HEK293 (cell line): ENCODE results near the gene PITHD1.
A peak's percentile ranks its signal among the peaks of the same experiment; 100 is the strongest.

Source experiments
- BCL11B ChIP-seq: fragments of 450-650 bp; formaldehyde crosslinking; IDR thresholded peaks from 2 replicates; pipeline ENCODE4 v1.5.1; 2016; ENCODE audit warnings: low read depth, missing biosample characterization, missing genetic modification characterization
- EGR2 ChIP-seq: fragments of 450-650 bp; formaldehyde crosslinking; IDR thresholded peaks from 2 replicates; pipeline ENCODE4 v1.5.1; 2016; ENCODE audit warnings: low read depth, missing biosample characterization, missing genetic modification characterization
- HOXA7 ChIP-seq: sonication (generic); formaldehyde crosslinking; IDR thresholded peaks from 2 replicates; pipeline ENCODE4 v1.8.1; 2022; ENCODE audit warnings: missing genetic modification reagents, borderline replicate concordance
- IKZF3 ChIP-seq: fragments of 450-650 bp; IDR thresholded peaks from 2 replicates; pipeline ENCODE4 v1.5.0; 2018; ENCODE audit warnings: missing biosample characterization, mild to moderate bottlenecking, missing genetic modification characterization, moderate library complexity
- OSR2 ChIP-seq: fragments of 450-650 bp; formaldehyde crosslinking; IDR thresholded peaks from 2 replicates; pipeline ENCODE4 v1.5.1; 2016; ENCODE audit warnings: missing biosample characterization, missing genetic modification characterization
- TCF7L2 ChIP-seq: IDR thresholded peaks from 2 replicates; pipeline ENCODE4 v1.6.1; 2011; ENCODE audit warnings: low read depth, mild to moderate bottlenecking, inconsistent platforms, low read length, moderate library complexity, borderline replicate concordance
- ZFP3 ChIP-seq: fragments of 450-650 bp; formaldehyde crosslinking; IDR thresholded peaks from 2 replicates; pipeline ENCODE4 v1.5.1; 2016; ENCODE audit warnings: low read depth, missing biosample characterization, missing genetic modification characterization
- ZNF10 ChIP-seq: fragments of 450-650 bp; formaldehyde crosslinking; IDR thresholded peaks from 2 replicates; pipeline ENCODE4 v1.5.1; 2017; ENCODE audit warnings: missing biosample characterization, missing genetic modification characterization
- ZNF184 ChIP-seq: fragments of 450-650 bp; IDR thresholded peaks from 2 replicates; pipeline ENCODE4 v1.5.1; 2018; ENCODE audit warnings: missing biosample characterization, mild to moderate bottlenecking, missing genetic modification characterization
- ZNF2 ChIP-seq: fragments of 450-650 bp; formaldehyde crosslinking; IDR thresholded peaks from 2 replicates; pipeline ENCODE4 v1.5.1; 2016; ENCODE audit warnings: missing biosample characterization, missing genetic modification characterization
- ZNF211 ChIP-seq: fragments of 450-650 bp; formaldehyde crosslinking; IDR thresholded peaks from 2 replicates; pipeline ENCODE4 v1.5.1; 2016; ENCODE audit warnings: low read depth, missing biosample characterization, missing genetic modification characterization
- ZNF292 ChIP-seq: fragments of 450-650 bp; formaldehyde crosslinking; IDR thresholded peaks from 2 replicates; pipeline ENCODE4 v1.5.1; 2016; ENCODE audit warnings: low read depth, missing biosample characterization, missing genetic modification characterization, borderline replicate concordance
- ZNF302 ChIP-seq: fragments of 450-650 bp; formaldehyde crosslinking; IDR thresholded peaks from 2 replicates; pipeline ENCODE4 v1.5.1; 2016; ENCODE audit warnings: missing biosample characterization, missing genetic modification characterization, low read depth
- ZNF416 ChIP-seq: fragments of 450-650 bp; formaldehyde crosslinking; IDR thresholded peaks from 2 replicates; pipeline ENCODE4 v1.5.1; 2016; ENCODE audit warnings: missing biosample characterization, missing genetic modification characterization
- ZNF624 ChIP-seq: fragments of 450-650 bp; formaldehyde crosslinking; IDR thresholded peaks from 2 replicates; pipeline ENCODE4 v1.5.1; 2017; ENCODE audit warnings: missing biosample characterization, missing genetic modification characterization
- ZNF654 ChIP-seq: fragments of 450-650 bp; formaldehyde crosslinking; IDR thresholded peaks from 2 replicates; pipeline ENCODE4 v1.5.1; 2016; ENCODE audit warnings: low read depth, missing biosample characterization, missing genetic modification characterization
- ZNF660 ChIP-seq: fragments of 450-650 bp; IDR thresholded peaks from 2 replicates; pipeline ENCODE4 v1.5.1; 2018; ENCODE audit warnings: missing biosample characterization, mild to moderate bottlenecking, missing genetic modification characterization
- ZNF670 ChIP-seq: fragments of 450-650 bp; formaldehyde crosslinking; IDR thresholded peaks from 2 replicates; pipeline ENCODE4 v1.5.1; 2016; ENCODE audit warnings: missing biosample characterization, missing genetic modification characterization, low read depth
- ZNF701 ChIP-seq: fragments of 450-650 bp; formaldehyde crosslinking; IDR thresholded peaks from 2 replicates; pipeline ENCODE4 v1.5.1; 2016; ENCODE audit warnings: missing biosample characterization, missing genetic modification characterization
- ZNF768 ChIP-seq: fragments of 450-650 bp; formaldehyde crosslinking; IDR thresholded peaks from 2 replicates; pipeline ENCODE4 v1.5.1; 2018; ENCODE audit warnings: missing biosample characterization, mild to moderate bottlenecking, missing genetic modification characterization
- ZXDB ChIP-seq: fragments of 450-650 bp; formaldehyde crosslinking; IDR thresholded peaks from 2 replicates; pipeline ENCODE4 v1.5.1; 2016; ENCODE audit warnings: missing biosample characterization, missing genetic modification characterization
- TF ChIP-seq, protein P1 (sequence below): fragments of 450-650 bp; formaldehyde crosslinking; IDR thresholded peaks from 2 replicates; pipeline ENCODE4 v1.5.1; 2016; ENCODE audit warnings: missing biosample characterization, missing genetic modification characterization, low read depth
- TF ChIP-seq, protein P2 (sequence below): fragments of 450-650 bp; formaldehyde crosslinking; conservative IDR thresholded peaks from 2 replicates; pipeline ENCODE4 v1.5.1; 2016; ENCODE audit warnings: low read depth, missing biosample characterization, missing genetic modification characterization
- TF ChIP-seq, protein P3 (sequence below): fragments of 450-650 bp; formaldehyde crosslinking; optimal IDR thresholded peaks from 2 replicates; pipeline ENCODE3; 2016; ENCODE audit warnings: missing biosample characterization, mild to moderate bottlenecking, missing genetic modification characterization
- TF ChIP-seq, protein P4 (sequence below): fragments of 450-650 bp; formaldehyde crosslinking; IDR thresholded peaks from 2 replicates; pipeline ENCODE4 v1.5.1; 2016; ENCODE audit warnings: missing biosample characterization, missing genetic modification characterization
- TF ChIP-seq, protein P5 (sequence below): fragments of 450-650 bp; formaldehyde crosslinking; IDR thresholded peaks from 2 replicates; pipeline ENCODE4 v1.5.1; 2016; ENCODE audit warnings: missing biosample characterization, missing genetic modification characterization

The PITHD1 gene

DNA sequence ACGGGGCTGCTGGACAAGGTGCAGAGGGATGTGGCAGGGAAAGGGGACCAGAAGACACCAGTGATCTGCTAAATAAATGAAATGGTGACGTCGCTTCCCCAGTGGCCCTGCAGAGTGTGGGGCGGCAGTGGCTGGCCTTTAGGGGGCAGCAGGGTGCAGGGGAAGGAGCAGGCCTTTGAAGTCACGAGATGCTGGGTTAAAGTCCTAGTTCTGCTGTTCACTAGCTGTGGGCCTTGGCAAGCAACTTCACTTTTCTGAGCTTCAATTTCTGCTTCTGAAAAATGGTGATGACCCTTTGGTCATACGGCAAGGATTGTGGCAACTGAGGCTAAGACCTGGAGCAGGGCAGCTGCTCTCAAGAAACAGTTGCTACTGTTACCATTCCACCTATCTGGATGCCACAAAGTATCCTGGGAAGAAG lies 31.5 kb downstream of the PITHD1 start (continued):
- TF ChIP-seq, protein P1, sequence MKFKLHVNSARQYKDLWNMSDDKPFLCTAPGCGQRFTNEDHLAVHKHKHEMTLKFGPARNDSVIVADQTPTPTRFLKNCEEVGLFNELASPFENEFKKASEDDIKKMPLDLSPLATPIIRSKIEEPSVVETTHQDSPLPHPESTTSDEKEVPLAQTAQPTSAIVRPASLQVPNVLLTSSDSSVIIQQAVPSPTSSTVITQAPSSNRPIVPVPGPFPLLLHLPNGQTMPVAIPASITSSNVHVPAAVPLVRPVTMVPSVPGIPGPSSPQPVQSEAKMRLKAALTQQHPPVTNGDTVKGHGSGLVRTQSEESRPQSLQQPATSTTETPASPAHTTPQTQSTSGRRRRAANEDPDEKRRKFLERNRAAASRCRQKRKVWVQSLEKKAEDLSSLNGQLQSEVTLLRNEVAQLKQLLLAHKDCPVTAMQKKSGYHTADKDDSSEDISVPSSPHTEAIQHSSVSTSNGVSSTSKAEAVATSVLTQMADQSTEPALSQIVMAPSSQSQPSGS = peak; percentile 96
- TF ChIP-seq BCL11B (tag by site-specific recombination) (no peak), ZFP3 (tag by site-specific recombination) (no peak), ZNF292 (tag by site-specific recombination) (no peak), ZNF416 (tag by site-specific recombination) (no peak), OSR2 (tag by site-specific recombination) (0 out of 2 replicates have a peak, but pooled peaks have one; percentile 39), TCF7L2 (peak; percentile 95), EGR2 (no peak), ZNF660 (tag by site-specific recombination) (no peak), ZNF302 (tag by site-specific recombination) (no peak), ZXDB (tag by site-specific recombination) (0 out of 2 replicates have a peak, but pooled peaks have one; percentile 37), ZNF701 (tag by site-specific recombination) (no peak), ZNF10 (no peak), ZNF654 (tag by site-specific recombination) (peak; percentile 61), ZNF768 (tag by site-specific recombination) (peak; percentile 64; the same call in 1 of the 2 replicates), ZNF211 (tag by site-specific recombination) (no peak), IKZF3 (no peak), ZNF624 (tag by site-specific recombination) (no peak), ZNF184 (tag by site-specific recombination) (no peak), HOXA7 (CRISPR knock-in tag) (no peak), ZNF670 (tag by site-specific recombination) (no peak), ZNF2 (tag by site-specific recombination) (0 out of 2 replicates have a peak, but pooled peaks have one; percentile 49)
- TF ChIP-seq, protein P2, sequence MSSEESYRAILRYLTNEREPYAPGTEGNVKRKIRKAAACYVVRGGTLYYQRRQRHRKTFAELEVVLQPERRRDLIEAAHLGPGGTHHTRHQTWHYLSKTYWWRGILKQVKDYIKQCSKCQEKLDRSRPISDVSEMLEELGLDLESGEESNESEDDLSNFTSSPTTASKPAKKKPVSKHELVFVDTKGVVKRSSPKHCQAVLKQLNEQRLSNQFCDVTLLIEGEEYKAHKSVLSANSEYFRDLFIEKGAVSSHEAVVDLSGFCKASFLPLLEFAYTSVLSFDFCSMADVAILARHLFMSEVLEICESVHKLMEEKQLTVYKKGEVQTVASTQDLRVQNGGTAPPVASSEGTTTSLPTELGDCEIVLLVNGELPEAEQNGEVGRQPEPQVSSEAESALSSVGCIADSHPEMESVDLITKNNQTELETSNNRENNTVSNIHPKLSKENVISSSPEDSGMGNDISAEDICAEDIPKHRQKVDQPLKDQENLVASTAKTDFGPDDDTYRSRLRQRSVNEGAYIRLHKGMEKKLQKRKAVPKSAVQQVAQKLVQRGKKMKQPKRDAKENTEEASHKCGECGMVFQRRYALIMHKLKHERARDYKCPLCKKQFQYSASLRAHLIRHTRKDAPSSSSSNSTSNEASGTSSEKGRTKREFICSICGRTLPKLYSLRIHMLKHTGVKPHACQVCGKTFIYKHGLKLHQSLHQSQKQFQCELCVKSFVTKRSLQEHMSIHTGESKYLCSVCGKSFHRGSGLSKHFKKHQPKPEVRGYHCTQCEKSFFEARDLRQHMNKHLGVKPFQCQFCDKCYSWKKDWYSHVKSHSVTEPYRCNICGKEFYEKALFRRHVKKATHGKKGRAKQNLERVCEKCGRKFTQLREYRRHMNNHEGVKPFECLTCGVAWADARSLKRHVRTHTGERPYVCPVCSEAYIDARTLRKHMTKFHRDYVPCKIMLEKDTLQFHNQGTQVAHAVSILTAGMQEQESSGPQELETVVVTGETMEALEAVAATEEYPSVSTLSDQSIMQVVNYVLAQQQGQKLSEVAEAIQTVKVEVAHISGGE = no peak
- TF ChIP-seq, protein P3, sequence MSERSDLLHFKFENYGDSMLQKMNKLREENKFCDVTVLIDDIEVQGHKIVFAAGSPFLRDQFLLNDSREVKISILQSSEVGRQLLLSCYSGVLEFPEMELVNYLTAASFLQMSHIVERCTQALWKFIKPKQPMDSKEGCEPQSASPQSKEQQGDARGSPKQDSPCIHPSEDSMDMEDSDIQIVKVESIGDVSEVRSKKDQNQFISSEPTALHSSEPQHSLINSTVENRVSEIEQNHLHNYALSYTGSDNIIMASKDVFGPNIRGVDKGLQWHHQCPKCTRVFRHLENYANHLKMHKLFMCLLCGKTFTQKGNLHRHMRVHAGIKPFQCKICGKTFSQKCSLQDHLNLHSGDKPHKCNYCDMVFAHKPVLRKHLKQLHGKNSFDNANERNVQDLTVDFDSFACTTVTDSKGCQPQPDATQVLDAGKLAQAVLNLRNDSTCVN (tag by site-specific recombination) = no peak
- TF ChIP-seq, protein P4, sequence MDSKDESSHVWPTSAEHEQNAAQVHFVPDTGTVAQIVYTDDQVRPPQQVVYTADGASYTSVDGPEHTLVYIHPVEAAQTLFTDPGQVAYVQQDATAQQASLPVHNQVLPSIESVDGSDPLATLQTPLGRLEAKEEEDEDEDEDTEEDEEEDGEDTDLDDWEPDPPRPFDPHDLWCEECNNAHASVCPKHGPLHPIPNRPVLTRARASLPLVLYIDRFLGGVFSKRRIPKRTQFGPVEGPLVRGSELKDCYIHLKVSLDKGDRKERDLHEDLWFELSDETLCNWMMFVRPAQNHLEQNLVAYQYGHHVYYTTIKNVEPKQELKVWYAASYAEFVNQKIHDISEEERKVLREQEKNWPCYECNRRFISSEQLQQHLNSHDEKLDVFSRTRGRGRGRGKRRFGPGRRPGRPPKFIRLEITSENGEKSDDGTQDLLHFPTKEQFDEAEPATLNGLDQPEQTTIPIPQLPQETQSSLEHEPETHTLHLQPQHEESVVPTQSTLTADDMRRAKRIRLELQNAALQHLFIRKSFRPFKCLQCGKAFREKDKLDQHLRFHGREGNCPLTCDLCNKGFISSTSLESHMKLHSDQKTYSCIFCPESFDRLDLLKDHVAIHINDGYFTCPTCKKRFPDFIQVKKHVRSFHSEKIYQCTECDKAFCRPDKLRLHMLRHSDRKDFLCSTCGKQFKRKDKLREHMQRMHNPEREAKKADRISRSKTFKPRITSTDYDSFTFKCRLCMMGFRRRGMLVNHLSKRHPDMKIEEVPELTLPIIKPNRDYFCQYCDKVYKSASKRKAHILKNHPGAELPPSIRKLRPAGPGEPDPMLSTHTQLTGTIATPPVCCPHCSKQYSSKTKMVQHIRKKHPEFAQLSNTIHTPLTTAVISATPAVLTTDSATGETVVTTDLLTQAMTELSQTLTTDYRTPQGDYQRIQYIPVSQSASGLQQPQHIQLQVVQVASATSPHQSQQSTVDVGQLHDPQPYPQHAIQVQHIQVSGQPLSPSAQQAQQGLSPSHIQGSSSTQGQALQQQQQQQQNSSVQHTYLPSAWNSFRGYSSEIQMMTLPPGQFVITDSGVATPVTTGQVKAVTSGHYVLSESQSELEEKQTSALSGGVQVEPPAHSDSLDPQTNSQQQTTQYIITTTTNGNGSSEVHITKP (tag by site-specific recombination) = peak; percentile 57
- TF ChIP-seq, protein P5, sequence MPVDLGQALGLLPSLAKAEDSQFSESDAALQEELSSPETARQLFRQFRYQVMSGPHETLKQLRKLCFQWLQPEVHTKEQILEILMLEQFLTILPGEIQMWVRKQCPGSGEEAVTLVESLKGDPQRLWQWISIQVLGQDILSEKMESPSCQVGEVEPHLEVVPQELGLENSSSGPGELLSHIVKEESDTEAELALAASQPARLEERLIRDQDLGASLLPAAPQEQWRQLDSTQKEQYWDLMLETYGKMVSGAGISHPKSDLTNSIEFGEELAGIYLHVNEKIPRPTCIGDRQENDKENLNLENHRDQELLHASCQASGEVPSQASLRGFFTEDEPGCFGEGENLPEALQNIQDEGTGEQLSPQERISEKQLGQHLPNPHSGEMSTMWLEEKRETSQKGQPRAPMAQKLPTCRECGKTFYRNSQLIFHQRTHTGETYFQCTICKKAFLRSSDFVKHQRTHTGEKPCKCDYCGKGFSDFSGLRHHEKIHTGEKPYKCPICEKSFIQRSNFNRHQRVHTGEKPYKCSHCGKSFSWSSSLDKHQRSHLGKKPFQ (tag by site-specific recombination) = no peak
